Muscle of leg (tissue), 16 donors: ENCODE data around the gene FPGS. TPM values are rescaled to one million over a fixed set of nuclear protein-coding genes. Genes with fewer than 3 reads are reported as not detected.
"Not testable (repeated sequence)": the region's sequence is repeated elsewhere in the genome, so short reads cannot be mapped to it uniquely, and the experiment has no call there.

Experiments used
- DNase-seq: peaks from one replicate; pipeline ENCODE4 v3.0.0; 2013
- H3K27ac ChIP-seq: one replicate; pipeline ENCODE4 v1.5.1; 2013; ENCODE audit warnings: mild to moderate bottlenecking, low read length, control low read depth
- H3K27me3 ChIP-seq: one replicate; pipeline ENCODE4 v1.6.1; 2013; ENCODE audit warnings: low read length; ENCODE audit not compliant: control insufficient read depth, insufficient read depth
- H3K36me3 ChIP-seq: one replicate; pipeline ENCODE4 v1.6.1; 2013; ENCODE audit warnings: low read length; ENCODE audit not compliant: control insufficient read depth, insufficient read depth
- H3K4me1 ChIP-seq: one replicate; pipeline ENCODE4 v1.6.1; 2013; ENCODE audit warnings: low read length; ENCODE audit not compliant: control insufficient read depth, insufficient read depth
- H3K4me3 ChIP-seq: one replicate; pipeline ENCODE4 v1.5.1; 2013; ENCODE audit warnings: low read length, control low read depth
- H3K9me3 ChIP-seq: replicated peaks from 2 replicates; pipeline ENCODE4 v1.6.1; 2013; ENCODE audit warnings: low read depth, low read length; ENCODE audit not compliant: control insufficient read depth
- WGBS: methylation state at CpG from one replicate; pipeline ENCODE4 v1.1.5; 2013; ENCODE audit warnings: missing lambda C conversion rate; ENCODE audit not compliant: insufficient coverage; 5-methylcytosine and 5-hydroxymethylcytosine counted together
- long read RNA-seq, 11 donors: transcript quantifications; one replicate each; lab custom pipeline, GENCODE V29; 2026
- polyA plus RNA-seq, 8 donors: library from polyadenylated mRNA; unstranded; fragments of 120-200 nt; gene quantifications; one replicate each; pipeline versions ENCODE4 v1.2.1 to v1.2.3, GENCODE V29; 2013; ENCODE audit warnings: inconsistent platforms in 1 of 8, low replicate concordance in 1 of 8; ENCODE audit not compliant: insufficient read length in 8 of 8, insufficient read depth in 1 of 8
- total RNA-seq: library from RNA; stranded (reverse); fragments of 120-200 nt; gene quantifications from one replicate; pipeline ENCODE4 v1.2.4, GENCODE V29; 2013

The FPGS gene
- total RNA-seq (34.7 TPM), polyA plus RNA-seq (10 to 100 TPM; 38.6 to 52.4 (median 45.1) TPM)
- long read RNA-seq, donor 1, partial matches to known transcripts: 0 of 4 reads
- long read RNA-seq, donor 1, other reads (novel, unspliced or antisense): 0 of 4 reads
- long read RNA-seq, donor 2, partial matches to known transcripts: 0 of 1 reads
- long read RNA-seq, donor 2, other reads (novel, unspliced or antisense): 0 of 1 reads
- long read RNA-seq, donor 3, transcript FPGS-203 (15 exons, 2,279 nt): major isoform, 11 of 15 reads
- long read RNA-seq, donor 3, partial matches to known transcripts: 0 of 15 reads
- long read RNA-seq, donor 3, other reads (novel, unspliced or antisense): 0 of 15 reads
- long read RNA-seq, donor 4, transcript FPGS-203 (15 exons, 2,279 nt): major isoform, 7 of 20 reads
- long read RNA-seq, donor 4, partial matches to known transcripts: 10 of 20 reads
- long read RNA-seq, donor 4, other reads (novel, unspliced or antisense): 0 of 20 reads
- long read RNA-seq, donor 5, transcript FPGS-203 (15 exons, 2,279 nt): major isoform, 18 of 23 reads
- long read RNA-seq, donor 5, partial matches to known transcripts: 0 of 23 reads
- long read RNA-seq, donor 5, other reads (novel, unspliced or antisense): 0 of 23 reads
- long read RNA-seq, donor 6, transcript FPGS-203 (15 exons, 2,279 nt): major isoform, 14 of 2,394 reads
- long read RNA-seq, donor 6, partial matches to known transcripts: 2,190 of 2,394 reads
- long read RNA-seq, donor 6, other reads (novel, unspliced or antisense): 188 of 2,394 reads
- long read RNA-seq, donor 7, transcript FPGS-203 (15 exons, 2,279 nt): major isoform, 8 of 14 reads
- long read RNA-seq, donor 7, transcript FPGS-211 (3 exons, 560 nt): minor isoform, 5 of 14 reads
- long read RNA-seq, donor 7, partial matches to known transcripts: 0 of 14 reads
- long read RNA-seq, donor 7, other reads (novel, unspliced or antisense): 0 of 14 reads
- long read RNA-seq, donor 8, partial matches to known transcripts: 0 of 4 reads
- long read RNA-seq, donor 8, other reads (novel, unspliced or antisense): 0 of 4 reads
- long read RNA-seq, donor 9, transcript FPGS-203 (15 exons, 2,279 nt): major isoform, 6 of 11 reads
- long read RNA-seq, donor 9, partial matches to known transcripts: 0 of 11 reads
- long read RNA-seq, donor 9, other reads (novel, unspliced or antisense): 0 of 11 reads
- long read RNA-seq, donor 10, transcript FPGS-203 (15 exons, 2,279 nt): major isoform, 9 of 13 reads
- long read RNA-seq, donor 10, partial matches to known transcripts: 0 of 13 reads
- long read RNA-seq, donor 10, other reads (novel, unspliced or antisense): 0 of 13 reads
- long read RNA-seq, donor 11, partial matches to known transcripts: 0 of 8 reads
- long read RNA-seq, donor 11, other reads (novel, unspliced or antisense): 0 of 8 reads

GRCh38 chr9:127802576-127803443 is at the start of gene FPGS:
FPGS (plus strand) TSS chr9:127802882; CDS start chr9:127802925, 43 bp downstream.
- Histone ChIP-seq H3K27ac (peak within 1 kb of the TSS; percentile 92), H3K4me1 (peaks cover 22% of the 10 kb centered on the region), H3K4me3 (peak within 1 kb of the TSS; percentile 75), H3K9me3 (no peaks in the 10 kb centered on the region), H3K27me3 (no peaks in the 10 kb centered on the region), H3K36me3 (peaks cover 30% of the 10 kb centered on the region)
- DNase-seq: peak; percentile 97
- under 1% methylated on average over 57 of the region's 83 CpGs for WGBS

GRCh38 chr9:127753148-127753547 is 49.5 kb upstream of the FPGS start:
- 78% methylated on average over 7 of the region's 8 CpGs for WGBS
- DNase-seq: no peak
- Histone ChIP-seq H3K4me3 (no peak overlapping the region), H3K9me3 (no peaks in the 10 kb centered on the region), H3K27me3 (peaks cover 33% of the 10 kb centered on the region), H3K4me1 (peaks cover 16% of the 10 kb centered on the region), H3K27ac (no peak overlapping the region), H3K36me3 (peaks cover 24% of the 10 kb centered on the region)

- H3K27me3 ChIP-seq: peaks cover 33% of the 10 kb centered on the region
- H3K4me1 ChIP-seq: peaks cover 16% of the 10 kb centered on the region
- no peak for DNase-seq
- no peaks in the 10 kb centered on the region for H3K9me3 ChIP-seq
- peak overlapping the region; percentile 3 for H3K27ac ChIP-seq
- peaks cover 22% of the 10 kb centered on the region for H3K36me3 ChIP-seq
- no peak overlapping the region for H3K4me3 ChIP-seq
- WGBS: 100% methylated on average over 1 of the region's 8 CpGs
Measured at GRCh38 chr9:127753622-127754021, 49.1 kb upstream of the FPGS start.

GRCh38 chr9:127754099-127755060 is 48.3 kb upstream of the FPGS start:
- Histone ChIP-seq H3K36me3 (peaks cover 18% of the 10 kb centered on the region), H3K4me1 (peaks cover 16% of the 10 kb centered on the region), H3K27me3 (peaks cover 33% of the 10 kb centered on the region), H3K4me3 (peak overlapping the region; percentile 10), H3K27ac (no peak overlapping the region), H3K9me3 (no peaks in the 10 kb centered on the region)
- 10% methylated on average over 77 of the region's 86 CpGs for WGBS
- DNase-seq: no peak

GRCh38 chr9:127755061-127756060 is 47.3 kb upstream of the FPGS start:
- no peak overlapping the region for H3K27ac ChIP-seq
- peaks cover 33% of the 10 kb centered on the region for H3K27me3 ChIP-seq
- peaks cover 16% of the 10 kb centered on the region for H3K4me1 ChIP-seq
- peaks cover 18% of the 10 kb centered on the region for H3K36me3 ChIP-seq
- H3K9me3 ChIP-seq: no peaks in the 10 kb centered on the region
- no peak overlapping the region for H3K4me3 ChIP-seq
- no peak for DNase-seq
- WGBS: 12% methylated on average over 46 of the region's 61 CpGs

- H3K27me3 ChIP-seq: peaks cover 33% of the 10 kb centered on the region
- H3K4me3 ChIP-seq: no peak overlapping the region
- H3K36me3 ChIP-seq: peaks cover 20% of the 10 kb centered on the region
- peaks cover 16% of the 10 kb centered on the region for H3K4me1 ChIP-seq
- H3K9me3 ChIP-seq: no peaks in the 10 kb centered on the region
- DNase-seq: no peak
- WGBS: 80% methylated on average over 3 of the region's 3 CpGs
- H3K27ac ChIP-seq: no peak overlapping the region
Measured at GRCh38 chr9:127756233-127756632, 46.4 kb upstream of the FPGS start.

- not testable (repeated sequence) for H3K4me3 ChIP-seq, H3K9me3 ChIP-seq, DNase-seq, H3K27ac ChIP-seq
- H3K4me1 ChIP-seq: peaks cover 20% of the 10 kb centered on the region
- WGBS: 83% methylated on average over 1 of the region's 11 CpGs
- H3K27me3 ChIP-seq: peaks cover 32% of the 10 kb centered on the region
- peaks cover 21% of the 10 kb centered on the region for H3K36me3 ChIP-seq
Measured at GRCh38 chr9:127756776-127757175, 45.9 kb upstream of the FPGS start.
